ENCODE data around the gene NUDT14. TPM values are rescaled to one million over a fixed set of nuclear protein-coding genes. Genes with fewer than 3 reads are reported as not detected.

NUDT14 gene
- total RNA-seq, 4 donors from 2014 or later = 9.7 to 17.6 (median 15.4) TPM

DNA sequence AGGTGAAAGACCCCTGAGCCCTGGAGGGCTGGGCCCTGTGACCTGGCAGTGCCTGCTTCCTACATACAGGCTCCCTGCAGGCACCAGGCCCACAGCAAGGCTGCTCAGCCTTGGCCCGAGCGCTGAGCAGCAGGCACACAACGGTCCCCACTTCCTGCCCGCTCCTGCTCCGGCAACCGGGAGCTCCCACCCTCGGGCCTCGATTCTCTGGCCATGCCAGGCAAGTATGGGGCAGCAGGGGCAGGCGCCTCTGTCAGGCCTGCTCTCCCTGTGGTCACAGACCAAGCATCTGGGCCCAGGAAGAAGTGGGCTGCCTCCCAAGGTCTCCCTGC is 30.6 kb upstream of the NUDT14 start:
- intact Hi-C loops (cut with DNase I) = no loop called here
- WGBS, 2 donors = no CpG with 5 or more reads among the region's 9 CpGs
- no peaks in the 10 kb centered on the region for H3K4me1 ChIP-seq
- no peak overlapping the region for H3K4me3 ChIP-seq
- H3K27ac ChIP-seq = no peak overlapping the region
- no peak for DNase-seq
- H3K27me3 ChIP-seq = no peaks in the 10 kb centered on the region
- no peak for TF ChIP-seq POLR2A (IDR thresholded peaks at IDR 0.05)
- TF ChIP-seq, protein P1, sequence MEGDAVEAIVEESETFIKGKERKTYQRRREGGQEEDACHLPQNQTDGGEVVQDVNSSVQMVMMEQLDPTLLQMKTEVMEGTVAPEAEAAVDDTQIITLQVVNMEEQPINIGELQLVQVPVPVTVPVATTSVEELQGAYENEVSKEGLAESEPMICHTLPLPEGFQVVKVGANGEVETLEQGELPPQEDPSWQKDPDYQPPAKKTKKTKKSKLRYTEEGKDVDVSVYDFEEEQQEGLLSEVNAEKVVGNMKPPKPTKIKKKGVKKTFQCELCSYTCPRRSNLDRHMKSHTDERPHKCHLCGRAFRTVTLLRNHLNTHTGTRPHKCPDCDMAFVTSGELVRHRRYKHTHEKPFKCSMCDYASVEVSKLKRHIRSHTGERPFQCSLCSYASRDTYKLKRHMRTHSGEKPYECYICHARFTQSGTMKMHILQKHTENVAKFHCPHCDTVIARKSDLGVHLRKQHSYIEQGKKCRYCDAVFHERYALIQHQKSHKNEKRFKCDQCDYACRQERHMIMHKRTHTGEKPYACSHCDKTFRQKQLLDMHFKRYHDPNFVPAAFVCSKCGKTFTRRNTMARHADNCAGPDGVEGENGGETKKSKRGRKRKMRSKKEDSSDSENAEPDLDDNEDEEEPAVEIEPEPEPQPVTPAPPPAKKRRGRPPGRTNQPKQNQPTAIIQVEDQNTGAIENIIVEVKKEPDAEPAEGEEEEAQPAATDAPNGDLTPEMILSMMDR (IDR thresholded peaks at IDR 0.05) = no peak
- H3K9me3 ChIP-seq = no peaks in the 10 kb centered on the region
- H3K36me3 ChIP-seq = peaks cover 5 to 76% (median 16%) of the 10 kb centered on the region in 3 donors

DNA sequence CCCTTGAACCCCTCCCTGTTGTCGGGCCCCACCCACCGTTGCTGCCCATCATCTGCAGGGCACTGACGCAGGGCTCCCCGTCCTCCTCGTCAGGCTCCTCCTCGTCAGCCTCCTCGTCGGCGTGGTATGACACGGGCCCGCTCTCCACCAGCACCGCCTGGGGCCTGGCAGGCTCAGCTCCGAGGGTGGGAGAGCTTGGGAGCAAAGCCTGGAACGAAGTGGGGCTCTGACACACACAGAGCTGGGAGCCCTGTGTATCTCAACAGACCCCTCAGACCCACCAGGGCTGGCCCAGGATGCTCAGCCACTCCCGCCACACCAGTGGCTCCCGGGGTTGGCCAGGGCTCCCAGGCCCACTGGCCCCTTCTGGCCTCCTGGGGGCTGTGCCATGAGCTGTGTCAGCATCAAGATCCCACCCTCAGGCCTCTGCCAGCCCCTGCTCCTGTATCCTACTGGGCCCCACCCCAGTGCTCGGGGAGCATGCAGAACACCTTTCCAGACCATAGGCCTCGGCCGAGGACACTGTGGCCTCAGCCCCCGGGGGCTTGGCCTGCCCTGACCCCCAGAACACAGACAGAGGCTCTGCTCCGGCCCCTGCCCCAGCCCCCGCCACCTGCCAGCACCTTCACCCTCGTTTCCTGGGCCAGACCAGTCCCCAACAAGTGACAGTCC is 30.1 kb upstream of the NUDT14 start:
- H3K4me1 ChIP-seq = no peaks in the 10 kb centered on the region
- no peaks in the 10 kb centered on the region for H3K27me3 ChIP-seq
- H3K4me3 ChIP-seq = no peak overlapping the region
- peaks cover 5 to 71% (median 14%) of the 10 kb centered on the region in 3 donors for H3K36me3 ChIP-seq
- no peak overlapping the region for H3K27ac ChIP-seq
- no peak for TF ChIP-seq POLR2A (IDR thresholded peaks at IDR 0.05)
- TF ChIP-seq, protein P1 (IDR thresholded peaks at IDR 0.05) = no peak
- no peaks in the 10 kb centered on the region for H3K9me3 ChIP-seq
- intact Hi-C loops (cut with DNase I) = no loop called here
- WGBS, 2 donors = 90 to 91% methylated on average over 5 to 9 of the region's 23 CpGs
- DNase-seq = no peak

DNA sequence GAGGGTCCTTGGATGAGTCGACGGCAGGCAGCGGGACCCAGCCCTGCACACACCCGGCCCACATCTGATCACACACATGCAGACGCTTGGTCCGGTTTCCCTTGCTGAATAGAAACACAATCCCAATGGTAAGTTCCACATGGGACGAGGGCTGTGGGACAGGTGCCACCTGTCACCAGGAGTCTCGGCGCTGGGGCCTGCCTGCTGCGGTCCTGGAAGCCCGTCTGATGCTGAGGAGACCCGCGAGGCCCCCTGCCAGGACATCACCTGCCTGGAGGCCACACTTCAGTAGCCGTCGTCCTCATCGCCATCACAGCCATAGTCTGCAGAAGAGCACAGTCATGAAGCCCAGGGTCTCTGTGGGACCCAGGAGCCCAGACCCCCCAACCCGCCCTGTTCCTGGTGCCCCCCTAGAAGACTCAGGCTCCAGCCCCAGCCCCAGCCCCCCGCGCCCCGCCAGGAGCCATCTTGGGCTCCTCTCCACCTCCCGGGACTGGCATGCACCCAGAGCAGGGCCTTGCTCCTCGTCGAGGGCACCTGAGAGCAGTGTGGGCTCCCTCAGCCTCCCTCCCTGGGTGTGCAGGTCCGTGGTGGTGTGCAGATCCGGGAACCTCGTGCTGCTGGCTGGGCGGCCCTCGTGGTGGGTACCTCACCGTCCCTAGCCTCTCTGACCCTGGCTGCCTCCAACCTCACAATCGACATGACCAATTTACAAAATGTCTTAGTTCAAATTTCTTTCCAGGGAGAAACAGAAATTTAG is 29.3 kb upstream of the NUDT14 start:
- 93% methylated on average over 6 of the region's 30 CpGs; no CpG with 5 or more reads in 1 of the 2 donors for WGBS, 2 donors

DNA sequence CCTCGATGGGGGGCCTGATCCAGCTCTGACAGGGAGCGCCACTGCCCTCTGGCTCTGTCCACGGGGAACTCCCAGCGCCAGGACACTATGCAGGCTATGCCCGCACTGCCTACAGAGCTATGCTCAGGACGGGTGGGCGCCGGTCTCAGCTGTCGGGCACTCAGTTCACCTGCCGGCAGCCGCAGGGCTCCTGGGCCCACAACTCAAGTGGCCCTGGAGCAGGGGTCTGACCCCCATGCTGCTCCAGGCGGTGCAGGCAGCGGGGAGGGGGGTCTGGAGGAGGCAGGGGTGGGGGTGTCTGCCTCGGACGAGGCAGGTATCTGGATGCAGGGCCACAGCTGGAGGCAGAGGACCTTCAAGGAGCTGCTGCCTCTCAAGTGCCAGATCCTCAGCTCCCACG is 28.5 kb upstream of the NUDT14 start:
- intact Hi-C loops (cut with DNase I) = loop anchor here (10.0 kb wide), 1 partner anchor 75 kb away; no protein-coding TSS in a partner anchor
- TF ChIP-seq, protein P1 (IDR thresholded peaks at IDR 0.05) = no peak
- no peak for TF ChIP-seq POLR2A (IDR thresholded peaks at IDR 0.05)
- peaks cover 10 to 15% (median 12%) of the 10 kb centered on the region in 3 donors for H3K4me1 ChIP-seq
- H3K27me3 ChIP-seq = no peaks in the 10 kb centered on the region
- no peak overlapping the region for H3K4me3 ChIP-seq
- H3K36me3 ChIP-seq = peaks cover 5 to 63% (median 14%) of the 10 kb centered on the region in 3 donors
- no peaks in the 10 kb centered on the region for H3K9me3 ChIP-seq
- no peak for DNase-seq
- H3K27ac ChIP-seq = no peak overlapping the region
- 80% methylated on average over 2 of the region's 16 CpGs; no CpG with 5 or more reads in 1 of the 2 donors for WGBS, 2 donors

More for the DNA sequence above, 29.3 kb upstream of the NUDT14 start:
- Histone ChIP-seq H3K27ac (no peak overlapping the region), H3K4me1 (peaks cover 3 to 7% (median 4%) of the 10 kb centered on the region in 3 donors), H3K9me3 (no peaks in the 10 kb centered on the region), H3K36me3 (peaks cover 5 to 66% (median 14%) of the 10 kb centered on the region in 3 donors), H3K27me3 (no peaks in the 10 kb centered on the region), H3K4me3 (no peak overlapping the region)
- no peak for DNase-seq
- intact Hi-C loops (cut with DNase I) = no loop called here
- no peak for TF ChIP-seq POLR2A (IDR thresholded peaks at IDR 0.05)
- TF ChIP-seq, protein P1 (IDR thresholded peaks at IDR 0.05) = no peak

DNA sequence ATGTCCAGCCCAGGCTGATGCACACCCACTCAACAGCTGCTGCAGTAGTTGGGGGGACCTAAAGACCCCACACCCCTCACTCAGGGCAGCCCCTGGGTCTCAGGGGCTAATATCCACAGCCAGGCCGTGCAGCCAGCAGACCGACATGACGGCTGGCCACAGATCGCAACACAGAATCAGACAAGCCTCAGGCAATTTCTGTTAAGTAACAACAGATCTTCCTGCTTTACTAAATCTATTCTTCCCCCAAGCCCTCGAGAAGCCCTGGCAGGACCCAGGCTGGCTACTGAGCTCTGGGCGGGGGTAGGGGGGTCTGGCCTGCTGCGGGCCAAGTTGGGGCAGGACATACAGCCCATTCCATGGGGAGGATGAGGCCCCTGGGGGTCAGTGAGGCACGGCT is 28.0 kb upstream of the NUDT14 start:
- Histone ChIP-seq H3K27ac (no peak overlapping the region), H3K4me3 (no peak overlapping the region), H3K27me3 (peaks cover 0 to 1% (median 0%) of the 10 kb centered on the region in 4 donors), H3K36me3 (peaks cover 5 to 57% (median 14%) of the 10 kb centered on the region in 3 donors), H3K9me3 (no peaks in the 10 kb centered on the region), H3K4me1 (peaks cover 15 to 21% (median 16%) of the 10 kb centered on the region in 3 donors)
- TF ChIP-seq POLR2A (IDR thresholded peaks at IDR 0.05) = no peak
- TF ChIP-seq, protein P1 (IDR thresholded peaks at IDR 0.05) = no peak
- DNase-seq = no peak
- intact Hi-C loops (cut with DNase I) = loop anchor here (10.0 kb wide), 1 partner anchor 76 kb away; no protein-coding TSS in a partner anchor
- 50% methylated on average over 2 of the region's 8 CpGs; no CpG with 5 or more reads in 1 of the 2 donors for WGBS, 2 donors

Data from esophagus squamous epithelium (tissue), 5 donors.